ENCODE measurements around the gene ADGRF3. TPM values are rescaled to one million over a fixed set of nuclear protein-coding genes. Genes with fewer than 3 reads are reported as not detected.

The ADGRF3 gene
- total and polyA plus RNA-seq, 2 of the 13 experiments (the other 11 are each of a cell fraction or from before 2014, with no cell fraction given), result 0.40 to 1.5 TPM

- TF ChIP-seq, protein P1, sequence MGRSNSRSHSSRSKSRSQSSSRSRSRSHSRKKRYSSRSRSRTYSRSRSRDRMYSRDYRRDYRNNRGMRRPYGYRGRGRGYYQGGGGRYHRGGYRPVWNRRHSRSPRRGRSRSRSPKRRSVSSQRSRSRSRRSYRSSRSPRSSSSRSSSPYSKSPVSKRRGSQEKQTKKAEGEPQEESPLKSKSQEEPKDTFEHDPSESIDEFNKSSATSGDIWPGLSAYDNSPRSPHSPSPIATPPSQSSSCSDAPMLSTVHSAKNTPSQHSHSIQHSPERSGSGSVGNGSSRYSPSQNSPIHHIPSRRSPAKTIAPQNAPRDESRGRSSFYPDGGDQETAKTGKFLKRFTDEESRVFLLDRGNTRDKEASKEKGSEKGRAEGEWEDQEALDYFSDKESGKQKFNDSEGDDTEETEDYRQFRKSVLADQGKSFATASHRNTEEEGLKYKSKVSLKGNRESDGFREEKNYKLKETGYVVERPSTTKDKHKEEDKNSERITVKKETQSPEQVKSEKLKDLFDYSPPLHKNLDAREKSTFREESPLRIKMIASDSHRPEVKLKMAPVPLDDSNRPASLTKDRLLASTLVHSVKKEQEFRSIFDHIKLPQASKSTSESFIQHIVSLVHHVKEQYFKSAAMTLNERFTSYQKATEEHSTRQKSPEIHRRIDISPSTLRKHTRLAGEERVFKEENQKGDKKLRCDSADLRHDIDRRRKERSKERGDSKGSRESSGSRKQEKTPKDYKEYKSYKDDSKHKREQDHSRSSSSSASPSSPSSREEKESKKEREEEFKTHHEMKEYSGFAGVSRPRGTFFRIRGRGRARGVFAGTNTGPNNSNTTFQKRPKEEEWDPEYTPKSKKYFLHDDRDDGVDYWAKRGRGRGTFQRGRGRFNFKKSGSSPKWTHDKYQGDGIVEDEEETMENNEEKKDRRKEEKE (IDR thresholded peaks at IDR 0.05), result no peak
- TF ChIP-seq SOX6 (IDR thresholded peaks at IDR 0.05) (no peak), SOX6 (CRISPR knock-in tag; IDR thresholded peaks at IDR 0.05) (no peak), NAIF1 (CRISPR knock-in tag; IDR thresholded peaks at IDR 0.05; ENCODE audit: borderline replicate concordance) (no peak), ZNF652 (CRISPR knock-in tag; IDR thresholded peaks at IDR 0.05; ENCODE audit: borderline replicate concordance, low read depth) (no peak), MXD1 (CRISPR knock-in tag; IDR thresholded peaks at IDR 0.05) (no peak; the same call in 1 of the 2 replicates), MTA3 (CRISPR knock-in tag; IDR thresholded peaks at IDR 0.05) (no peak), ZNF432 (CRISPR knock-in tag; IDR thresholded peaks at IDR 0.05; ENCODE audit: borderline replicate concordance) (peak; percentile 86; the same call in 1 of the 2 replicates), ZMAT3 (CRISPR knock-in tag; conservative IDR thresholded peaks at IDR 0.05) (0 out of 2 replicates have a peak, but pooled peaks have one; percentile 7), ZMAT5 (CRISPR knock-in tag; IDR thresholded peaks at IDR 0.05; ENCODE audit: borderline replicate concordance, low read depth) (no peak), REL (CRISPR knock-in tag; conservative IDR thresholded peaks at IDR 0.05) (peak; percentile 72; the same call in 1 of the 2 replicates)
- TF ChIP-seq, protein P2, sequence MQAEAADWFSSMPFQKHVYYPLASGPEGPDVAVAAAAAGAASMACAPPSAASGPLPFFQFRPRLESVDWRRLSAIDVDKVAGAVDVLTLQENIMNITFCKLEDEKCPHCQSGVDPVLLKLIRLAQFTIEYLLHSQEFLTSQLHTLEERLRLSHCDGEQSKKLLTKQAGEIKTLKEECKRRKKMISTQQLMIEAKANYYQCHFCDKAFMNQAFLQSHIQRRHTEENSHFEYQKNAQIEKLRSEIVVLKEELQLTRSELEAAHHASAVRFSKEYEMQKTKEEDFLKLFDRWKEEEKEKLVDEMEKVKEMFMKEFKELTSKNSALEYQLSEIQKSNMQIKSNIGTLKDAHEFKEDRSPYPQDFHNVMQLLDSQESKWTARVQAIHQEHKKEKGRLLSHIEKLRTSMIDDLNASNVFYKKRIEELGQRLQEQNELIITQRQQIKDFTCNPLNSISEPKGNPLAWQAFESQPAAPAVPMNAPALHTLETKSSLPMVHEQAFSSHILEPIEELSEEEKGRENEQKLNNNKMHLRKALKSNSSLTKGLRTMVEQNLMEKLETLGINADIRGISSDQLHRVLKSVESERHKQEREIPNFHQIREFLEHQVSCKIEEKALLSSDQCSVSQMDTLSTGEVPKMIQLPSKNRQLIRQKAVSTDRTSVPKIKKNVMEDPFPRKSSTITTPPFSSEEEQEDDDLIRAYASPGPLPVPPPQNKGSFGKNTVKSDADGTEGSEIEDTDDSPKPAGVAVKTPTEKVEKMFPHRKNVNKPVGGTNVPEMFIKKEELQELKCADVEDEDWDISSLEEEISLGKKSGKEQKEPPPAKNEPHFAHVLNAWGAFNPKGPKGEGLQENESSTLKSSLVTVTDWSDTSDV (CRISPR knock-in tag; IDR thresholded peaks at IDR 0.05), result no peak
- TF ChIP-seq, protein P3, sequence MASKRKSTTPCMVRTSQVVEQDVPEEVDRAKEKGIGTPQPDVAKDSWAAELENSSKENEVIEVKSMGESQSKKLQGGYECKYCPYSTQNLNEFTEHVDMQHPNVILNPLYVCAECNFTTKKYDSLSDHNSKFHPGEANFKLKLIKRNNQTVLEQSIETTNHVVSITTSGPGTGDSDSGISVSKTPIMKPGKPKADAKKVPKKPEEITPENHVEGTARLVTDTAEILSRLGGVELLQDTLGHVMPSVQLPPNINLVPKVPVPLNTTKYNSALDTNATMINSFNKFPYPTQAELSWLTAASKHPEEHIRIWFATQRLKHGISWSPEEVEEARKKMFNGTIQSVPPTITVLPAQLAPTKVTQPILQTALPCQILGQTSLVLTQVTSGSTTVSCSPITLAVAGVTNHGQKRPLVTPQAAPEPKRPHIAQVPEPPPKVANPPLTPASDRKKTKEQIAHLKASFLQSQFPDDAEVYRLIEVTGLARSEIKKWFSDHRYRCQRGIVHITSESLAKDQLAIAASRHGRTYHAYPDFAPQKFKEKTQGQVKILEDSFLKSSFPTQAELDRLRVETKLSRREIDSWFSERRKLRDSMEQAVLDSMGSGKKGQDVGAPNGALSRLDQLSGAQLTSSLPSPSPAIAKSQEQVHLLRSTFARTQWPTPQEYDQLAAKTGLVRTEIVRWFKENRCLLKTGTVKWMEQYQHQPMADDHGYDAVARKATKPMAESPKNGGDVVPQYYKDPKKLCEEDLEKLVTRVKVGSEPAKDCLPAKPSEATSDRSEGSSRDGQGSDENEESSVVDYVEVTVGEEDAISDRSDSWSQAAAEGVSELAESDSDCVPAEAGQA (IDR thresholded peaks at IDR 0.05; ENCODE audit: low read depth), result no peak
- TF ChIP-seq, protein P3 (CRISPR knock-in tag; IDR thresholded peaks at IDR 0.05; ENCODE audit: borderline replicate concordance), result no peak
- TF ChIP-seq, protein P4, sequence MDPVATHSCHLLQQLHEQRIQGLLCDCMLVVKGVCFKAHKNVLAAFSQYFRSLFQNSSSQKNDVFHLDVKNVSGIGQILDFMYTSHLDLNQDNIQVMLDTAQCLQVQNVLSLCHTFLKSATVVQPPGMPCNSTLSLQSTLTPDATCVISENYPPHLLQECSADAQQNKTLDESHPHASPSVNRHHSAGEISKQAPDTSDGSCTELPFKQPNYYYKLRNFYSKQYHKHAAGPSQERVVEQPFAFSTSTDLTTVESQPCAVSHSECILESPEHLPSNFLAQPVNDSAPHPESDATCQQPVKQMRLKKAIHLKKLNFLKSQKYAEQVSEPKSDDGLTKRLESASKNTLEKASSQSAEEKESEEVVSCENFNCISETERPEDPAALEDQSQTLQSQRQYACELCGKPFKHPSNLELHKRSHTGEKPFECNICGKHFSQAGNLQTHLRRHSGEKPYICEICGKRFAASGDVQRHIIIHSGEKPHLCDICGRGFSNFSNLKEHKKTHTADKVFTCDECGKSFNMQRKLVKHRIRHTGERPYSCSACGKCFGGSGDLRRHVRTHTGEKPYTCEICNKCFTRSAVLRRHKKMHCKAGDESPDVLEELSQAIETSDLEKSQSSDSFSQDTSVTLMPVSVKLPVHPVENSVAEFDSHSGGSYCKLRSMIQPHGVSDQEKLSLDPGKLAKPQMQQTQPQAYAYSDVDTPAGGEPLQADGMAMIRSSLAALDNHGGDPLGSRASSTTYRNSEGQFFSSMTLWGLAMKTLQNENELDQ (CRISPR knock-in tag; IDR thresholded peaks at IDR 0.05; ENCODE audit: borderline replicate concordance), result no peak
Observed at GRCh38 chr2:26345283-26345544, 1.4 kb downstream of the ADGRF3 start (continued).
